ENCODE data around the gene BASP1.
"Not testable (repeated sequence)": the region's sequence is repeated elsewhere in the genome, so short reads cannot be mapped to it uniquely, and the experiment has no call there.

BASP1 gene

GRCh38 chr5:17191574-17191973 lies 25.9 kb upstream of the BASP1 start:
- DNase-seq (ENCODE audit: low read depth in 2 of 2) = not testable (repeated sequence)

- DNase-seq (ENCODE audit: low read depth in 2 of 2) = no peak
Observed at GRCh38 chr5:17192191-17192590, 25.2 kb upstream of the BASP1 start.

- no peak for DNase-seq (ENCODE audit: low read depth in 2 of 2)
Observed at GRCh38 chr5:17196024-17196423, 21.4 kb upstream of the BASP1 start.

GRCh38 chr5:17196697-17197096 lies 20.7 kb upstream of the BASP1 start:
- no peak for DNase-seq (ENCODE audit: low read depth in 2 of 2)

- no peak for DNase-seq (ENCODE audit: low read depth in 2 of 2)
Observed at GRCh38 chr5:17203329-17204132, 13.9 kb upstream of the BASP1 start.

- DNase-seq (ENCODE audit: low read depth in 2 of 2) = no peak
Observed at GRCh38 chr5:17204133-17204489, 13.3 kb upstream of the BASP1 start.

GRCh38 chr5:17206021-17206420 lies 11.4 kb upstream of the BASP1 start:
- no peak for DNase-seq (ENCODE audit: low read depth in 2 of 2)

- no peak for DNase-seq (ENCODE audit: low read depth in 2 of 2)
Observed at GRCh38 chr5:17212191-17212590, 5.2 kb upstream of the BASP1 start.

GRCh38 chr5:17212996-17213395 lies 4.4 kb upstream of the BASP1 start:
- DNase-seq (ENCODE audit: low read depth in 2 of 2) = no peak

GRCh38 chr5:17213938-17214337 lies 3.5 kb upstream of the BASP1 start:
- DNase-seq (ENCODE audit: low read depth in 2 of 2) = no peak

- no peak for DNase-seq (ENCODE audit: low read depth in 2 of 2)
Observed at GRCh38 chr5:17214893-17215292, 2.5 kb upstream of the BASP1 start.

GRCh38 chr5:17215361-17215760 lies 2.1 kb upstream of the BASP1 start:
- no peak for DNase-seq (ENCODE audit: low read depth in 2 of 2)

GRCh38 chr5:17216176-17216973 lies 1.1 kb upstream of the BASP1 start:
- DNase-seq (ENCODE audit: low read depth in 2 of 2) = peak in 1 of 2 experiments; percentile 43

- no peak for DNase-seq (ENCODE audit: low read depth in 2 of 2)
Observed at GRCh38 chr5:17216974-17217492, 398 bp upstream of the BASP1 start.

GRCh38 chr5:17218353-17219005 lies 1.0 kb downstream of the BASP1 start:
- DNase-seq (ENCODE audit: low read depth in 2 of 2) = no peak

- DNase-seq (ENCODE audit: low read depth in 2 of 2) = no peak
Observed at GRCh38 chr5:17219006-17219422, 1.6 kb downstream of the BASP1 start.

- no peak for DNase-seq (ENCODE audit: low read depth in 2 of 2)
Observed at GRCh38 chr5:17219469-17219868, 2.0 kb downstream of the BASP1 start.

GRCh38 chr5:17219992-17220391 lies 2.6 kb downstream of the BASP1 start:
- no peak for DNase-seq (ENCODE audit: low read depth in 2 of 2)

GRCh38 chr5:17220469-17220868 lies 3.0 kb downstream of the BASP1 start:
- DNase-seq (ENCODE audit: low read depth in 2 of 2) = no peak

GRCh38 chr5:17221843-17222636 lies 4.6 kb downstream of the BASP1 start:
- DNase-seq (ENCODE audit: low read depth in 2 of 2) = no peak

- no peak for DNase-seq (ENCODE audit: low read depth in 2 of 2)
Observed at GRCh38 chr5:17222664-17223063, 5.2 kb downstream of the BASP1 start.
